Sigmoid colon (tissue), 4 donors: ENCODE measurements around the gene SLC31A2.

Source experiments
- CTCF ChIP-seq, 4 experiments: fragments of 450-650 bp in 3 of 4; fragments of 200-600 bp in 1 of 4; IDR thresholded peaks; one replicate each; pipeline ENCODE4 v1.5.1; 2016 to 2019; ENCODE audit warnings: antibody characterized with exemption in 4 of 4, mild to moderate bottlenecking in 3 of 4, moderate library complexity in 2 of 4
- EP300 ChIP-seq, 4 donors: sonication (generic); formaldehyde crosslinking; IDR thresholded peaks; one replicate each; pipeline ENCODE4 v1.6.1; 2017; ENCODE audit warnings: antibody characterized with exemption in 4 of 4
- POLR2A ChIP-seq, 2 donors: fragments of 450-650 bp; IDR thresholded peaks; one replicate each; pipeline ENCODE4 v1.6.1; 2016; ENCODE audit warnings: antibody characterized with exemption in 2 of 2, mild to moderate bottlenecking in 2 of 2, moderate library complexity in 2 of 2

DNA sequence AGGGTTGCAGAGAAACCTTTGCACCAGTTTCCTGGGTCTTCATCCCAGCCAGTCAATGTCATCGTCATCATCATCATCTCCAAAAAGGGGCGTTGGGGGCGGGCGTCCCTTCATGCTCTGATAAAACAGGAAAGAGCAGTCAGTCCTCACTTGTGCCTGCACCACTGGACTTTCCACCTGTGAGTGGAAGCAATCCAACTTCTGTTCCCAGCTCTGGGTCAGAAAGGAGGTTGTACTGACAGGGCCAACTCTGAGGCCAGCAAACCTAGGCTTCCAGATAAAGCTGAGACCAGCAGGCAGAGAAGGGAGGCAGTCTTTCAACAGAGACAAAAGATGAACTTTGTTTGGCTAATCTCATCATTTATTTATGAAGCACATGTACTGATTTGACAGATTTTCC is 15.2 kb downstream of the SLC31A2 start:
- no peak for TF ChIP-seq CTCF (IDR thresholded peaks at IDR 0.05)
- TF ChIP-seq EP300 (IDR thresholded peaks at IDR 0.05): no peak
- TF ChIP-seq POLR2A (IDR thresholded peaks at IDR 0.05): no peak
